ENCODE measurements around the gene POFUT1. TPM values are rescaled to one million over a fixed set of nuclear protein-coding genes. Genes with fewer than 3 reads are reported as not detected.

Gene POFUT1
- total RNA-seq, 2 experiments from 2014 or later, result 21.5 to 23.2 TPM

DNA sequence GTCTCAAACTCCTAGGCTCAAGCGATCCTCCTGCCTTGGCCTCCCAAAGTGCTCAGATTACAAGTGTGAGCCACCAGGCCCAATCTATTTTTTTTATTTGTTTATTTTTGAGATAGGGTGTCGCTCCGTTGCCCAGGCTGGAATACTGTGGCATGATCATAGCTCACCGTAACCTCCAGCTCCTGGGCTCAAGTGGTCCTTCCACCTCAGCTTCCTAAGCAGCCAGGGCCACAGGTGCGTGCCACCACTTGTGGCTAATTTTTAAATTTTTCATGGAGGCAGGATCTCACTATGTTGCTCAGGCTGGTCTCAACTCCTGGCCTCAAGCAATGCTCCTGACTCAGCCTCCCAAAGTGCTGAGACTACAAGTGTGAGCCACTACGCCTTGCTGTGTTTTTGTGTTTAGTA lies 79.6 kb downstream of the POFUT1 start:
- DNase-seq, result no peak
- ChIA-PET POLR2A (interaction anchor here (3.6 kb wide), 1 partner anchor 71 kb away, joined by 50 read pairs; the partner anchor contains the start of gene ASXL1), CTCF (no interaction called here)
- Mint-ChIP-seq H3K27ac (peak overlapping the region; percentile 80), H3K27me3 (no peaks in the 10 kb centered on the region), H3K4me1 (peaks cover 53% of the 10 kb centered on the region), H3K36me3 (ENCODE audit: low read depth) (peaks cover 28% of the 10 kb centered on the region), H3K4me3 (no peak overlapping the region), H3K9me3 (no peaks in the 10 kb centered on the region)

Other genes starting within 250 kb of the POFUT1 start
- not detected for gene XKR7, start 239.7 kb upstream of the POFUT1 start, total RNA-seq
- not detected for gene CCM2L, start 197.4 kb upstream of the POFUT1 start, total RNA-seq
- under 1 TPM; 0.10 to 0.35 TPM for gene HCK, start 155.6 kb upstream of the POFUT1 start, total RNA-seq
- 10 to 100 TPM; 37.6 to 38.6 TPM for gene TM9SF4, start 98.2 kb upstream of the POFUT1 start, total RNA-seq
- 10 to 100 TPM; 27.9 to 28.9 TPM for gene PLAGL2, start 137 bp upstream of the POFUT1 start, total RNA-seq
- gene KIF3B, start 69.8 kb downstream of the POFUT1 start, total RNA-seq, result 10 to 100 TPM; 23.1 to 23.4 TPM
- 100 to 1,000 TPM; 113 to 118 TPM for gene ASXL1, start 150.5 kb downstream of the POFUT1 start, total RNA-seq

Measured in activated CD4-positive, alpha-beta memory T cell treated with anti-CD3 and anti-CD28 coated beads, Interleukin-2, amount 10 ng/mL, durations not matched to agents 7 days and 5 days (primary cell).